ENCODE measurements around the gene GALNT14. TPM values are rescaled to one million over a fixed set of nuclear protein-coding genes. Genes with fewer than 3 reads are reported as not detected.

Gene GALNT14
- polyA plus RNA-seq, 3 donors from 2014 or later, result not detected

DNA sequence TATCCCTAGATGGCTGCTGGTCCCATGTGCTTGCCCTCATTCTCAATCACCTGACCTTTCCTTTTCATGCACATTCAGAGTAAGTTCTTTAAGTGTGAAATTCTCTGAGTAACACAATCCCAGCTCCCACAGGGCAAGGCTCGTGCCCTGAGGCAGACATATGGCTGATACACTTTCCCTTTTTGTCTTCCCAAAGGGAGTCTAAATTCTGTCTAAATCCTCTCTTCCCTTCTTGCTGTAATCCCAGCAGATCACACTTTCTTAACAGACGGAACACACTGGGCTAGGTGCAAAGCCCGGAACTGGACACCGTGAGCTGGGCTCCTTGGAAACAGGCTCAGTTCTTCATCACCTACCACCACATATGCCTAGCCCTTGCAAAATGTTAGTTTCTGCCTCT is 147.6 kb downstream of the GALNT14 start:
- no peak for DNase-seq
- Mint-ChIP-seq H3K4me1 (no peaks in the 10 kb centered on the region), H3K9me3 (no peaks in the 10 kb centered on the region), H3K27me3 (ENCODE audit: low read depth in 3 of 3) (peaks cover 0 to 6% (median 2%) of the 10 kb centered on the region in 3 donors), H3K27ac (no peak overlapping the region), H3K4me3 (no peak overlapping the region), H3K36me3 (no peaks in the 10 kb centered on the region)

DNA sequence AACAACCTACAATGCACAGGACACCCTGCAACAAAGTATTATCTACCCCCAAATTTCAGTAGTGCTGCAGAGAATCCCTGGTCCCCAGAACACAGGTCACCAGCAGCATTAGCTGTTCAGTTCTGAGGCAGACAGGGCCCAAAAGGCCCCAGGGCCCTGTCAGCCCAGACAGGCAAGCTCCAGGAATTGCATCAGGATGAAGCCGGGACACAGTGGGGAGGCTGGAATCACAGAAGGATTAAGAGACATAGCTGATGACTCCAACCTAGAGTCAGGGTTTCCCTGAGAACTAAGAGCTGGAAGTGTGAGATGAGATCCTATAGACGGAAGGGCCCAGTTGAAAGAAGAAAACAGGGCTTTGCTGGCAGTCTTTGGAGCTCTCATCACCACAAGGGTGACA is 148.1 kb downstream of the GALNT14 start:
- Mint-ChIP-seq H3K36me3 (no peaks in the 10 kb centered on the region), H3K27me3 (ENCODE audit: low read depth in 3 of 3) (peaks cover 1 to 6% (median 2%) of the 10 kb centered on the region in 3 donors), H3K9me3 (no peaks in the 10 kb centered on the region), H3K27ac (no peak overlapping the region), H3K4me3 (no peak overlapping the region), H3K4me1 (no peaks in the 10 kb centered on the region)
- DNase-seq, result no peak

DNA sequence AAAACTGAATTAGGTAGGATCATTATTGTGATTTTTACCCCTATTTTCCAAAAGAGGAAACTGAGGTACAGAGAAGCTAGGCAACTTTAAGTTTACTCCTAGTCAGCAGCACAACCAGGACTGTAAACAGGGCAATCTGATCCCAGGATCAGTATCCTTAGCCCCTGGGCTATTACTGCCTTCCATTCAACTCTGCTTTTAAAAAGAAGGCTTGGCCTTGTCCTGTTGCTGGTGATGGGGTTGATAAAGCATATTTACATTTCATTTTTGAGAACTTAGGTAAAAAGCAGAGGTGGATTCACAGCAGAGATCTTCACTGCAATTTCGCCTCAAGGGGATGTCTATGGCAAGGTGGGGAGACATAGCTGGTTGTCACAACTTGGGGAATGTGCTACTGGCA is 148.5 kb downstream of the GALNT14 start:
- H3K36me3 Mint-ChIP-seq, result no peaks in the 10 kb centered on the region
- H3K9me3 Mint-ChIP-seq, result no peaks in the 10 kb centered on the region
- no peaks in the 10 kb centered on the region for H3K4me1 Mint-ChIP-seq
- DNase-seq, result no peak
- no peak overlapping the region for H3K4me3 Mint-ChIP-seq
- H3K27ac Mint-ChIP-seq, result no peak overlapping the region
- H3K27me3 Mint-ChIP-seq (ENCODE audit: low read depth in 3 of 3), result peaks cover 1 to 6% (median 2%) of the 10 kb centered on the region in 3 donors

DNA sequence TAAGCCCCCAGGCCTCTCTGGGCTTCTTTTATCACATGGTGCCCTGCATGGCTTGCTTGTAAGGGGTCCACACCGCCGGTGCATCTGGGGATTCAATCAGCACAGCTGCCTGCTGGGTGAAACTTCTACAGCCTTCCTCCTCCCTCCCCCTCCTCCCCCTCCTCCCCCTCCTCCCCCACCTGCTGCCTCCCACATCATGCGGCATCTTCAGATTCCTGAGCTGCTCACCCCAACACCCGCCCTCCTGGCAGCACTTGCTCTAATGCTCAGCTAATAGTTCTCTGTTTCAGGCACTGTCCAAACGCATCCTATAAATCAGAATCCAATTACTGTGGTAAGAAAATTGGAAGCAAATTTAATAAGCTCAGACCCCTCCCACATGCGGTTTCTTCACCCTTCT is 150.7 kb downstream of the GALNT14 start:
- peaks cover 1 to 5% (median 2%) of the 10 kb centered on the region in 3 donors for H3K27me3 Mint-ChIP-seq (ENCODE audit: low read depth in 3 of 3)
- no peak for DNase-seq
- no peaks in the 10 kb centered on the region for H3K36me3 Mint-ChIP-seq
- no peaks in the 10 kb centered on the region for H3K9me3 Mint-ChIP-seq
- no peaks in the 10 kb centered on the region for H3K4me1 Mint-ChIP-seq
- H3K27ac Mint-ChIP-seq, result no peak overlapping the region
- H3K4me3 Mint-ChIP-seq, result no peak overlapping the region

GRCh38 chr2:30986231-30986580 is 152.0 kb downstream of the GALNT14 start:
- Mint-ChIP-seq H3K4me3 (no peak overlapping the region), H3K9me3 (no peaks in the 10 kb centered on the region), H3K4me1 (no peaks in the 10 kb centered on the region), H3K36me3 (no peaks in the 10 kb centered on the region), H3K27ac (no peak overlapping the region), H3K27me3 (ENCODE audit: low read depth in 3 of 3) (peaks cover 1 to 5% (median 2%) of the 10 kb centered on the region in 3 donors)
- DNase-seq, result no peak

DNA sequence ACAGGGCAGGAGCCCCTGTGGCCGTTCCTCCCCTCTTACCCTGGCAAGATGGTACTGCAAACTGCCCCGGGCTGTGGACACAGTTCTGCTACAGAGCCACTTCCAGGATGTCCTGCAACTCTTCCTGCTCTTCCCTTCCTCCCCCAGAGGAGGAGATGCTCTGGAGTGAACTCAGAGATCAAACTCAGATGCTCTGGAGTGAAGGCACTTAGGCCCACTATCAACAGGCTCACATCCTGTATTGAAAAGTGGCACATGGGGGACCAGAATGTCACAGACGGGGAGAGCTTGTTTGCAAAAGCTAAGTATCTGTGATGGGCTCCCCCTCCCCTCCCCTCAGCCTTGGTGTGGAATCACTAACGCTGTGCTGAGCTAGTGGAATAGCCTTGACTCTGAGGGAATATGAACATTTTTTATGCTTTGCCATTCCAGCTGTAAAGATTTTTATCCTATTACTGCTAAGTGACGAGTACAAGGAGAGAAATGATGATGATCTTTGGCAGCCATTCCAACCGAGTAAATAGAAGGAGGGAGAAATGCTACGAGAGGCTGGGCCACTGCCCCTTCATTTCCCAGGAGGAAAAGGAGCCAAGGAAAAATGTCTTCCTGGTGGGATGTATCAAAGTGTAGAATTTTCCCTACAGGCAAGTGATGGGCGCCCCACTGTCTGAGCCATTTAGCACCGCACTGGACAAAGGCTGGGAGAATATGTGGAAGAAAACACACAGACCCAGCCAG is 152.6 kb downstream of the GALNT14 start:
- H3K9me3 Mint-ChIP-seq, result no peaks in the 10 kb centered on the region
- no peaks in the 10 kb centered on the region for H3K36me3 Mint-ChIP-seq
- DNase-seq, result no peak
- H3K4me1 Mint-ChIP-seq, result no peaks in the 10 kb centered on the region
- no peak overlapping the region for H3K27ac Mint-ChIP-seq
- peaks cover 1 to 5% (median 2%) of the 10 kb centered on the region in 3 donors for H3K27me3 Mint-ChIP-seq (ENCODE audit: low read depth in 3 of 3)
- no peak overlapping the region for H3K4me3 Mint-ChIP-seq

DNA sequence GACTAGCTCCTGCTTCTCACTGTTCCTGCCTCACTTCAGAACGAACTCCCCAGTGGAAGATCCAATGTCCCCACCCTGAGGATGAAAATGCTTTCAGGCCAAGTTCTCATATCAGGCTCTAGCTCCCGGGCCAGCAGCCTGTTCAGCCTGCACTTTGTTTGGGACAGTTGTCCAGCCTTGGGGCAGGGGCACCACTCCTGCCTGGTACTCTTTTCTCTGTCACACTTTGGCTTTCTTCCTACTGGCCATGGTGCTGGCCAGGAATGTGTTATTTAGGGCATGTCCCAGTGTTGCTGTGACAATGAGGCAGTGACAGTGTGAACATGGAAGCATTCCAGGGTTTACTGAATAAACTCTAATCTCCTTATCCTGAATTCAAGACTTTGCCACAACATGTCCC is 154.1 kb downstream of the GALNT14 start:
- Mint-ChIP-seq H3K9me3 (no peaks in the 10 kb centered on the region), H3K4me3 (no peak overlapping the region), H3K4me1 (no peaks in the 10 kb centered on the region), H3K36me3 (no peaks in the 10 kb centered on the region), H3K27me3 (ENCODE audit: low read depth in 3 of 3) (peaks cover 1 to 5% (median 2%) of the 10 kb centered on the region in 3 donors), H3K27ac (no peak overlapping the region)
- DNase-seq, result no peak

DNA sequence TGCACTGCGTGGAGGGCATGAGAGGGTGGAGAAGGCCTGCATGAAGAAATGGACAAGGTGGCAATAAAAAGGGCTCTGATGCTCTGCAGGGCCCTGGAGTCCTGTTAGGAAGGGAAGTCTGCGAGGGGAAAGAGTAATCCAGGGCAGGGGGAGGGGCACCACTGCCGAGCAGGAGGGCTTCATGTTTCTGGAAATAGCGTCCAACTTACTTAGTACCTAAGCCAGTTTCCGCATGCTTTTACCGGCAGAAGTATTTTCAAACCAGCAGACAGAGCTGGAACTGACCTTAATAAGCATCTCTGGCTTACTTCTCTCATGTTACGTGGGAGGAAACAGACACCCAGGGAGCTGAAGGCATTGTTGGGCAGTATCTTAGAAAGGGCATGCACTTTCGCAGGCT is 156.7 kb downstream of the GALNT14 start:
- H3K4me1 Mint-ChIP-seq, result no peaks in the 10 kb centered on the region
- peaks cover 2 to 9% (median 4%) of the 10 kb centered on the region in 3 donors for H3K27me3 Mint-ChIP-seq (ENCODE audit: low read depth in 3 of 3)
- H3K9me3 Mint-ChIP-seq, result no peaks in the 10 kb centered on the region
- H3K4me3 Mint-ChIP-seq, result no peak overlapping the region
- no peak overlapping the region for H3K27ac Mint-ChIP-seq
- no peak for DNase-seq
- no peaks in the 10 kb centered on the region for H3K36me3 Mint-ChIP-seq

DNA sequence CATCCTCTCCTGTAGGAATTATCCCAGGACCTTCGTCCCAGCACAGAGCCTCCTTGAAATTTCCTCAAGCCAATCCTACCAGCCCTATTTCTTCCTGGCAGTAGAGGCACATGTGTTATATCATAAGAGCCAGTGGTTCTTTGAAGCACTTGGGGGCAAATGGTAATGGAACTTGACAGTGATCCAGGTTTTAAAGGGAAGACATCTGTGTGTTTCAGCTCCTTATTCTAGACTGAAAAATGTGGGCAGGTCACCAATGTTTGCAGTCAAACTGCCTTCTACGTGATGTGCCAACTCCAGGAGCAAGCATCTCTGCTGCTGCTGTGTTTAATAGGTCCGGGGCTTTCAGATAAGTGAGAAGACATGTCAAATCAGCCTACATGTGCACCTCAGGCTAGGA is 157.1 kb downstream of the GALNT14 start:
- H3K36me3 Mint-ChIP-seq, result no peaks in the 10 kb centered on the region
- H3K4me1 Mint-ChIP-seq, result no peaks in the 10 kb centered on the region
- no peak overlapping the region for H3K4me3 Mint-ChIP-seq
- H3K9me3 Mint-ChIP-seq, result no peaks in the 10 kb centered on the region
- no peak overlapping the region for H3K27ac Mint-ChIP-seq
- DNase-seq, result no peak
- peaks cover 2 to 9% (median 4%) of the 10 kb centered on the region in 3 donors for H3K27me3 Mint-ChIP-seq (ENCODE audit: low read depth in 3 of 3)

DNA sequence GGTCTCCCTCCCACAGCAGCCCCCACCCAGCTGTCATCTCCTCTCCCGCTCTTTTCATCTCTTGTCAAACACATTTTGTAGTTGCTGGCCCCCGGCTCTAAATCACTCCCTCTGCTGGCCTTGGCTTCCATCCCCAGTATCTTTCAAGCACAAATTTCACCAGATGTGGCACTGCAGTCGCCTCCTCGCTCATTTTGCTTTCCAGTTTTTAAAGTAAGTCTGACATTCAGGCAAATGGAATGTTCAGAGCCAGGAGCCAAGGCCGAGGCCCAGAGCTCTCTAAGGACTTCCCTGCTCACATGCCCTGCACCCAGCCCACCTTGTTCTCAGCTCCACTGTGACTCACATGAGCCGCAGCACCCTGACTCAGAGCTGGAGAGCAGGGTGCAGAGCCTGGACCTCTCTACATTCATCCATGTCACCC is 158.4 kb downstream of the GALNT14 start:
- H3K27me3 Mint-ChIP-seq (ENCODE audit: low read depth in 3 of 3), result peaks cover 2 to 9% (median 3%) of the 10 kb centered on the region in 3 donors
- H3K27ac Mint-ChIP-seq, result no peak overlapping the region
- H3K36me3 Mint-ChIP-seq, result no peaks in the 10 kb centered on the region
- no peak for DNase-seq
- H3K4me3 Mint-ChIP-seq, result no peak overlapping the region
- H3K4me1 Mint-ChIP-seq, result no peaks in the 10 kb centered on the region
- H3K9me3 Mint-ChIP-seq, result no peaks in the 10 kb centered on the region

GRCh38 chr2:30978854-30979253 is 159.4 kb downstream of the GALNT14 start:
- Mint-ChIP-seq H3K4me3 (no peak overlapping the region), H3K4me1 (no peaks in the 10 kb centered on the region), H3K27ac (no peak overlapping the region), H3K27me3 (ENCODE audit: low read depth in 3 of 3) (peaks cover 2 to 9% (median 4%) of the 10 kb centered on the region in 3 donors), H3K9me3 (no peaks in the 10 kb centered on the region), H3K36me3 (no peaks in the 10 kb centered on the region)
- DNase-seq, result no peak

DNA sequence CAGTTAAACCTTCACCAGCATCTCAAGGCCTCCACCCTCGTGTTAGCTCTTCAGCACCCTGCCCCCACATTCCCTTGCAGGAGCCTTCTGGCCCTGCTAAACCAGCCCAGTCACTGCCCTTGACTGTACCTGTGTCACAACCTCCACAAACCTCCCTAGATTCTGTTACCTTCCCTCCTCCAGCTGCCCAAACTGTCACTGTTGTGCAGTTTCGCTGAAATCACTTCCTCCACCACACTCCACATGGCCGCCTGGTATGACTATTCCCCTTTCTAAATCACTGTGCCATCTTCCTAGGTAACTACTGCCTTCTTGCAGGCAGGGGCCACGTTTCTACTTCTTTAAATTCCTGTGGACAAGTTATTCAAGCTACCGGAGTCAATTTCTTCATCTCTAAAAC is 160.2 kb downstream of the GALNT14 start:
- no peaks in the 10 kb centered on the region for H3K36me3 Mint-ChIP-seq
- H3K4me3 Mint-ChIP-seq, result no peak overlapping the region
- H3K9me3 Mint-ChIP-seq, result no peaks in the 10 kb centered on the region
- no peak overlapping the region for H3K27ac Mint-ChIP-seq
- H3K4me1 Mint-ChIP-seq, result no peaks in the 10 kb centered on the region
- no peak for DNase-seq
- H3K27me3 Mint-ChIP-seq (ENCODE audit: low read depth in 3 of 3), result peaks cover 2 to 8% (median 4%) of the 10 kb centered on the region in 3 donors

- DNase-seq, result no peak
- H3K27me3 Mint-ChIP-seq (ENCODE audit: low read depth in 3 of 3), result peaks cover 2 to 4% (median 4%) of the 10 kb centered on the region in 3 donors
- no peaks in the 10 kb centered on the region for H3K36me3 Mint-ChIP-seq
- no peaks in the 10 kb centered on the region for H3K4me1 Mint-ChIP-seq
- H3K9me3 Mint-ChIP-seq, result no peaks in the 10 kb centered on the region
- no peak overlapping the region for H3K4me3 Mint-ChIP-seq
- no peak overlapping the region for H3K27ac Mint-ChIP-seq
Observed at GRCh38 chr2:30975156-30975555, 163.1 kb downstream of the GALNT14 start.

GRCh38 chr2:30974554-30974953 is 163.7 kb downstream of the GALNT14 start:
- H3K27ac Mint-ChIP-seq, result no peak overlapping the region
- H3K36me3 Mint-ChIP-seq, result no peaks in the 10 kb centered on the region
- H3K4me3 Mint-ChIP-seq, result no peak overlapping the region
- peaks cover 2 to 4% (median 4%) of the 10 kb centered on the region in 3 donors for H3K27me3 Mint-ChIP-seq (ENCODE audit: low read depth in 3 of 3)
- no peak for DNase-seq
- H3K9me3 Mint-ChIP-seq, result no peaks in the 10 kb centered on the region
- no peaks in the 10 kb centered on the region for H3K4me1 Mint-ChIP-seq

GRCh38 chr2:30974092-30974491 is 164.1 kb downstream of the GALNT14 start:
- H3K36me3 Mint-ChIP-seq, result no peaks in the 10 kb centered on the region
- no peak overlapping the region for H3K4me3 Mint-ChIP-seq
- H3K9me3 Mint-ChIP-seq, result no peaks in the 10 kb centered on the region
- H3K27ac Mint-ChIP-seq, result no peak overlapping the region
- H3K27me3 Mint-ChIP-seq (ENCODE audit: low read depth in 3 of 3), result peaks cover 2 to 4% (median 4%) of the 10 kb centered on the region in 3 donors
- no peaks in the 10 kb centered on the region for H3K4me1 Mint-ChIP-seq
- DNase-seq, result no peak
